ENCODE data around the gene RBM23. TPM values are rescaled to one million over a fixed set of nuclear protein-coding genes. Genes with fewer than 3 reads are reported as not detected.

The RBM23 gene
- total RNA-seq, 4 donors from 2014 or later = 71.2 to 202 (median 105) TPM

GRCh38 chr14:22845821-22846625 lies 72.9 kb downstream of the RBM23 start:
- TF ChIP-seq CTCF (IDR thresholded peaks at IDR 0.05) (no peak), POLR2A (IDR thresholded peaks at IDR 0.05) (no peak)
- intact Hi-C loops (cut with DNase I; ENCODE audit: low total_unique reads) = no loop called here
- 79 to 81% methylated on average over 24 to 26 of the region's 26 CpGs for WGBS, 2 donors
- DNase-seq (ENCODE audit: low spot score in 2 of 2) = peak in 1 of 2 donors; percentile 88
- no peak overlapping the region for H3K4me3 ChIP-seq (ENCODE audit: low read depth, poor library complexity, severe bottlenecking)

GRCh38 chr14:22845103-22845394 lies 73.9 kb downstream of the RBM23 start:
- 86 to 87% methylated on average over 9 of the region's 9 CpGs for WGBS, 2 donors
- intact Hi-C loops (cut with DNase I; ENCODE audit: low total_unique reads) = no loop called here
- peak in 1 of 2 donors; percentile 75 for DNase-seq (ENCODE audit: low spot score in 2 of 2)
- TF ChIP-seq CTCF (IDR thresholded peaks at IDR 0.05) (no peak), POLR2A (IDR thresholded peaks at IDR 0.05) (no peak)
- H3K4me3 ChIP-seq (ENCODE audit: low read depth, poor library complexity, severe bottlenecking) = no peak overlapping the region

- 86 to 87% methylated on average over 22 of the region's 22 CpGs for WGBS, 2 donors
- no peak overlapping the region for H3K4me3 ChIP-seq (ENCODE audit: low read depth, poor library complexity, severe bottlenecking)
- peak in 1 of 2 donors; percentile 80 for DNase-seq (ENCODE audit: low spot score in 2 of 2)
- intact Hi-C loops (cut with DNase I; ENCODE audit: low total_unique reads) = no loop called here
- no peak for TF ChIP-seq POLR2A (IDR thresholded peaks at IDR 0.05)
- TF ChIP-seq CTCF (IDR thresholded peaks at IDR 0.05) = no peak
These were observed 74.5 kb downstream of the RBM23 start for GRCh38 chr14:22844221-22845102.

Other genes starting within 250 kb of the RBM23 start
- gene OXA1L, start 152.5 kb downstream of the RBM23 start, total RNA-seq = 10 to 100 TPM; 64.3 to 83.6 (median 74.1) TPM
- gene SLC7A7, start 103.7 kb downstream of the RBM23 start, total RNA-seq = 10 to 100 TPM in 1 of 4 donors, 1 to 10 TPM in 3; 1.1 to 12.8 (median 6.5) TPM
- 100 to 1,000 TPM in 1 of 4 donors, 10 to 100 TPM in 3; 24.8 to 230 (median 41.4) TPM for gene MRPL52, start 89.3 kb downstream of the RBM23 start, total RNA-seq
- gene MMP14, start 82.6 kb downstream of the RBM23 start, total RNA-seq = 100 to 1,000 TPM; 135 to 190 (median 151) TPM
- 100 to 1,000 TPM; 148 to 209 (median 167) TPM for gene LRP10, start 47.4 kb downstream of the RBM23 start, total RNA-seq
- 1 to 10 TPM in 2 of 4 donors, under 1 TPM in 2; 0.52 to 2.5 (median 1.5) TPM for gene REM2, start 35.9 kb downstream of the RBM23 start, total RNA-seq
- gene PRMT5, start 10.2 kb upstream of the RBM23 start, total RNA-seq = 10 to 100 TPM; 42.9 to 53.2 (median 48.3) TPM
- gene HAUS4, start 37.9 kb upstream of the RBM23 start, total RNA-seq = 10 to 100 TPM; 52.3 to 74.4 (median 61.9) TPM
- gene AJUBA, start 63.4 kb upstream of the RBM23 start, total RNA-seq = 10 to 100 TPM; 66.2 to 98.4 (median 74.8) TPM
- 10 to 100 TPM; 16.9 to 29.6 (median 23.2) TPM for gene C14orf93, start 91.0 kb upstream of the RBM23 start, total RNA-seq
- 100 to 1,000 TPM in 2 of 4 donors, 10 to 100 TPM in 2; 70.6 to 148 (median 116) TPM for gene PSMB5, start 115.8 kb upstream of the RBM23 start, total RNA-seq
- gene PSMB11, start 123.1 kb upstream of the RBM23 start, total RNA-seq = not detected
- gene CDH24, start 138.4 kb upstream of the RBM23 start, total RNA-seq = 1 to 10 TPM; 3.0 to 4.9 (median 3.9) TPM
- gene ACIN1, start 176.0 kb upstream of the RBM23 start, total RNA-seq = 10 to 100 TPM; 52.7 to 97.5 (median 79.8) TPM
- gene C14orf119, start 176.4 kb upstream of the RBM23 start, total RNA-seq = 10 to 100 TPM; 14.5 to 29.8 (median 19.7) TPM
- not detected for gene CIROP, start 185.8 kb upstream of the RBM23 start, total RNA-seq
- not detected for gene CEBPE, start 200.1 kb upstream of the RBM23 start, total RNA-seq